GM21717 (cell line): ENCODE results near the gene CAMK1D.
"Not testable (repeated sequence)": the region's sequence is repeated elsewhere in the genome, so short reads cannot be mapped to it uniquely, and the experiment has no call there.

Source experiments
- ATAC-seq: cut with Tn5 transposase; IDR thresholded peaks from one replicate; pipeline ENCODE4 v1.9.1; 2021; ENCODE audit warnings: mild to moderate bottlenecking, moderate library complexity; ENCODE audit not compliant: unreplicated experiment

CAMK1D gene

GRCh38 chr10:12835709-12836108, 486.4 kb downstream of the CAMK1D start:
- no peak for ATAC-seq

GRCh38 chr10:12838366-12838765, 489.0 kb downstream of the CAMK1D start:
- no peak for ATAC-seq

DNA sequence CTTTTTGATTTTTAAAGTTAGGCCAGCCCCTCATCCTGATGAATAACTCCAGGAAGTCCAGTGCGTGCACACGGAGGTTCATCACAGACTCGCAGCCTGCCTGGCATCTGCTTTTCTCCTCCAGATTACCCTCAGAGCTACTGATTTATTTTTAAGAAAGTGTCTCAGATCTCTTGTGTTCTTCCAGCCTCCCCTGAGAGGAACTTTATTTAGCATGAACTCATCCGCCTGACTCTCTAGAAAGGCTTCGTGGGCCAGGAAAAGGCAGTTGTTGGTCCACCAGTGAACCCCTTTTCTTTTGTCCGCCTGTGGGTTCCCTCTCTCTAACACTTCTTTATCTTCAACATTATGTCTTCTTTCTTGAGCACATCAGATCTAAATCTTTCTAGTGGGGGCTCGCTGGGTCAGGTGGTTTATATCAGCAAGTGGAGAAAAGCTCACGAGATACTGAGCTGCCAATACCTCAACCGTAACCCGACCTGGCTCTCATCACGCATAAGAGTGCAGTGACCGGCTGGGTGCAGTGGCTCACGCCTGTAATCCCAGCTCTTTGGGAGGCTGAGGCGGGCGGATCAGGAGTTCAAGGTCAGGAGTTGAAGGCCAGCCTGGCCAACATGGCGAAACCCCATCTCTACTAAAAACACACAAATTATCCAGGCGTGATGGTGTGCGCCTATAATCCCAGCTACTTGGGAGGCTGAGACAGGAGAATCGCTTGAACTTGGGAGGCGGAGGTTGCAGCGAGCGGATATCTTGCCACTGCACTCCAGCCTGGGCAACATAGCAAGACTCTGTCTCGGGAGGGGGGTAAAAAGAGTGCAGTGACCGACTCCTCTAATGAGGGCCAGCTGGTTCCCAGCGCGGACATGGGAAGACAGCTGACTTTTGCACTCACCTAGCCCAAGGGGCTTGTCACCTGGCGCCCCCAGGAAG, 489.9 kb downstream of the CAMK1D start:
- no peak for ATAC-seq

- no peak for ATAC-seq
These were observed 490.7 kb downstream of the CAMK1D start for GRCh38 chr10:12839941-12840611.

GRCh38 chr10:12841426-12841825, 492.1 kb downstream of the CAMK1D start:
- ATAC-seq = no peak

- no peak for ATAC-seq
These were observed 492.5 kb downstream of the CAMK1D start for GRCh38 chr10:12841826-12842225.

GRCh38 chr10:12842310-12842709, 493.0 kb downstream of the CAMK1D start:
- no peak for ATAC-seq

DNA sequence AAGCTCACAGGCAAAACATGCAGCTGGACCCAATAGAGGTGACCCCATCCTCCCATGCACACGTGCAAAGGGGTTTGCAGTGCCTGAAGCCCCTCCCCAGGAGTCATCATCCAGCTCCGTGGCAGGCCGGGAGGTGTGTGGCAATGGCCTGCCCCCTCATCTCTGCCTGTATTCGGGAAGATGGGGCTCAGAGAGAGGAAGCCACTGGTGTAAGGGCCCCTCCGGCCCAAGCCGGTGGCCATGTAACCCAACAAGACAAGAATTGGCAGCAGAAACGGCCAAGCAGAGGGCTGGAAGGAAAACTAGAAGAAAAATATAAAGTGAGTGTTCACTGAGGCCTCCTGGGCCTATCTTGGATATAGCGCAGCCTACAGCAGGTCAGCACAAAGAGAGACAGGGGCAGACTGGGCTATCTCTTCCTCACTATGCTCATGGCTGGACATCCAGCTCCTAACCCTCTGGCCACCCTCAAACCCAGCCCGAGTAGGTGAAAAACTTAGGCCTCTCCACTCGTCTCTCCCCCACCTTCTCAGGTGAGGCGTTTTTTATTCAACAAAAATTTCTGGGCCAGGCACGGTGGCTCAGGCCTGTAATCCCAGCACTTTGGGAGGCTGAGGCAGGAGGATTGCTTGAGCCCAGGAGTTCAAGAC, 494.1 kb downstream of the CAMK1D start:
- ATAC-seq = no peak

GRCh38 chr10:12844811-12845483, 495.6 kb downstream of the CAMK1D start:
- ATAC-seq = no peak

GRCh38 chr10:12846718-12847117, 497.4 kb downstream of the CAMK1D start:
- no peak for ATAC-seq

DNA sequence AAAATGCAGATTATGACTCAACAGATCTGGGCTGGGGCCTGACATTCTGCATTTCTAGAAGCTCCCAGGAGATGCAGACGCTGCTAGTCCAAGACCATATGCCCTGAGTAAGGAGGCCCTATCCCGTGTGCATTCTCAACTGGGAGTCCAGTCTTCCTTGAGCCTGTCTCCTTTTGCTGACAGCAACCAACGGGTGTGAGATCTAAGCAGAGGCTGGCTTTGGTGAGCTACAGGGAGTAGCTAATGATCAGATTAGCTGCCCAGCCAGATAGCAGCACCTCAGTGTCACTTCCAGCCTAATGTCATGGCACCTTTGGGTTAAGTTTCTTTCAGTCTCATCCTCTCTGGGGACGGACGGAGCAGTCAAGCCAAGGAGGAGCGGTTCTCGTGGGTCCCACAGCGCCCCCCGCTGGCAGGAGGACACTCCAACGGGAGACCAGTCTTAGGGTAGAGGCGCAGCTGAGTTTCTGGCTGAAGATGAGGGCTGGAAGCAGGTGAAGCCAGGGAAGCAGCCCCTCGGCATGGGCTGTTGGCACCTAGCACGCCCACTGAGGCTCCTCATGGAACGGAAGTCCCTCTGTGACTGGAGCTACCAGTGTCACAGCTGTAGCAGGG, 498.1 kb downstream of the CAMK1D start:
- ATAC-seq = no peak

DNA sequence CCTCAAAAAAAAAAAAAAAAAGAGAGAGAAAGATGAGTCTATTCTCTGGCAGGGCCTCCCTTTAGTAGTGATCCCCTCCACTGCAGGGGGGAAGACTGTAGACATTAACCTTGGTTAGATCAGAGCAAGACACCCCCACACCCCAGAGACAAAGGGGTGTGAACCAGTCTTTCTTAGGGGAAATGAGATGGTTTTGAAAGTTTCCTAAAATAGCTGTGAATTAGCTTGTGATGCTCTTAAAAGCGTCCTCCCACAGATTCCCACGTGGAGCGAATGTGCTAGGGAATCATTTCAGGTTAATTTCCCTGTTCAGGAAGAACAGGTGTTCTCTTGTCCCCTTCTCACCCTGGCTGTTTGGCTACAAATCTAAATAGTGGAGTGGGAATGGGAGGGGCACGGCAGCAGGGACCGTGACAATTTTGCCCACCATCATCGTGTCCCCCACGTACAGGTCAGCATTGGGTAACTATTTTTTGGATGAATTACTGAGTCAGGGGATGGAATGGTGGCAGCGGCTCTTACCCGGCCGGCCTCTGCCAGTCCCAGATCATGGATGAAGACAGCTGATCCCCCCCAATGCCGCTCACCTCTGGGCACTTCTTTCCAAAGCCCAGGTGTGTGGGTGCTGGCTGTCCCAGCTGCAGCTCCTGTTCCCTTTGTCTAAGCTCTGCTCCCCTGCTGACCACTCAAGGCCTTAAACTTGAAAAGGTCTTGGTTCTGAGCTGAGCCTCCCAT, 499.3 kb downstream of the CAMK1D start:
- ATAC-seq = no peak

GRCh38 chr10:12849319-12850181, 500.2 kb downstream of the CAMK1D start:
- ATAC-seq = no peak

- no peak for ATAC-seq
These were observed 503.3 kb downstream of the CAMK1D start for GRCh38 chr10:12852687-12853086.

DNA sequence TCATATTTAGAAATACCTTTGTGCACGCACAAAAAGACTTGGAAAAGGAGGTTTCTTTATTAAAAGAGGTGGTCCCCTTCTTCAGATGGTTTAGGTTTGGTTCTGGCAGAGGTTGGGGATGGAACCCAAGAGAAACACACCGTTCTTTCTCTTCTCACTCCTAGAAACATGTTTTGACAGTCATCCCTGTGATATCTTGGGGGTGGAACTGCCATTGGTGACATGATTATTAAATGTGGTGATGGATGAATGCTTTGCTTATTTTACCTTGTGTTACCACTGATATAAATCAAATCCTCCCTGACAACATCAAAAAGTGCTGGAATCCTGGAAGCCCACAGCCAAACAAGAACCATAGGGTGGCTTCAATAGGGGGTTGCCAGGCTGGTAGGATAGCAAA, 505.6 kb downstream of the CAMK1D start:
- ATAC-seq = no peak

DNA sequence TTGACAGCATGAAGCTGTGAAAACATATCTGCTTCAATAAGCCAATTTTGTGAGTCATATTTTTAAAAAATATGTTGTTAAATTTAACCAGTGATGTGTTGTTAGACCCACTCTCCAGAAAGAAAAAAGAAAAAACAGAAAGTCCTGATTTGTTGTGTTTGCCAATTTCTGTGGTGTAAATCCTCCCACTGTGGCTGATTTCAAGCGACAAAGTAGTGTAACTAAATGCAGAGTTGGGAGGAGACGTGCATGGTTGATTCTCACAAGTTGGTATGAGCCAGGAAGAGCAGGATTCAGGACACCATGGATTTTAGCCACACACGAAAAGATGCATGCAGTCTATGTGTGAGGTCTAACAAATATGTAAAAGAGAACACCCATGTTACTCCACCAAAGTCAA, 513.1 kb downstream of the CAMK1D start:
- ATAC-seq = no peak

GRCh38 chr10:12865515-12865914, 516.2 kb downstream of the CAMK1D start:
- not testable (repeated sequence) for ATAC-seq

GRCh38 chr10:12868229-12868628, 518.9 kb downstream of the CAMK1D start:
- ATAC-seq = no peak

- ATAC-seq = no peak
These were observed 520.1 kb downstream of the CAMK1D start for GRCh38 chr10:12869427-12869826.
